Measurements from ENCODE around the gene REST. TPM values are rescaled to one million over a fixed set of nuclear protein-coding genes. Genes with fewer than 3 reads are reported as not detected.

Gene REST
- polyA plus RNA-seq, 1 donor (not counting 4 experiments of a cell fraction or from before 2014, with no cell fraction given), result 22.6 TPM

DNA sequence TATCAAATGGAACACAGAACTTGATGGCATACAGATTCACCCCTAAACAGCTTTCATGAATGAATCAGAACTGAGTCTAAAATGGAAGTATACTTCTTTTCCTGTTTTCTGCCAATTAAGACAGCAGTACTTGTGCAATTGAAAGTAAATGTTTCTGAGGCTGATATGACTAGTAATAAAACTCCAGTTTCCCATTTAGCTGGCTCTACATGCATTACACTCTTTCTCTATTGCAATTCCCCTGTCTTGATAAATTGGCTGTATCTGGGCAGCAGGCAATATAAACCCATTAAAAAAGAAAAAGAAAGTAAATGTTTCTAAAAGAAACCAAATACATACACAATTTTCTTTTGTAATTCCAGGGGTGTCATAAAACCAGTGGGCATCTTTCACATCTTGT lies 65.1 kb downstream of the REST start:
- TF ChIP-seq, protein P1, sequence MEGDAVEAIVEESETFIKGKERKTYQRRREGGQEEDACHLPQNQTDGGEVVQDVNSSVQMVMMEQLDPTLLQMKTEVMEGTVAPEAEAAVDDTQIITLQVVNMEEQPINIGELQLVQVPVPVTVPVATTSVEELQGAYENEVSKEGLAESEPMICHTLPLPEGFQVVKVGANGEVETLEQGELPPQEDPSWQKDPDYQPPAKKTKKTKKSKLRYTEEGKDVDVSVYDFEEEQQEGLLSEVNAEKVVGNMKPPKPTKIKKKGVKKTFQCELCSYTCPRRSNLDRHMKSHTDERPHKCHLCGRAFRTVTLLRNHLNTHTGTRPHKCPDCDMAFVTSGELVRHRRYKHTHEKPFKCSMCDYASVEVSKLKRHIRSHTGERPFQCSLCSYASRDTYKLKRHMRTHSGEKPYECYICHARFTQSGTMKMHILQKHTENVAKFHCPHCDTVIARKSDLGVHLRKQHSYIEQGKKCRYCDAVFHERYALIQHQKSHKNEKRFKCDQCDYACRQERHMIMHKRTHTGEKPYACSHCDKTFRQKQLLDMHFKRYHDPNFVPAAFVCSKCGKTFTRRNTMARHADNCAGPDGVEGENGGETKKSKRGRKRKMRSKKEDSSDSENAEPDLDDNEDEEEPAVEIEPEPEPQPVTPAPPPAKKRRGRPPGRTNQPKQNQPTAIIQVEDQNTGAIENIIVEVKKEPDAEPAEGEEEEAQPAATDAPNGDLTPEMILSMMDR (optimal IDR thresholded peaks at IDR 0.05 in 1 of 3, IDR thresholded peaks at IDR 0.05 in 1 of 3, conservative IDR thresholded peaks at IDR 0.05 in 1 of 3; ENCODE audit: extremely low read depth in 1 of 3, insufficient read depth in 2 of 3, low read length in 3 of 3), result no peak
- no peak for TF ChIP-seq EZH2 (IDR thresholded peaks at IDR 0.05; ENCODE audit: low read length)
- Histone ChIP-seq H3K9ac (ENCODE audit: control insufficient read depth, extremely low read depth, insufficient read depth, low read length) (no peak overlapping the region), H3K4me3 (ENCODE audit: control insufficient read depth in 2 of 3, extremely low read depth in 1 of 3, insufficient read depth in 2 of 3, low read depth in 1 of 3, low read length in 3 of 3) (no peak overlapping the region), H3K4me2 (ENCODE audit: control insufficient read depth, extremely low read depth, insufficient read depth, low read depth, low read length) (no peak overlapping the region), H3K9me3 (ENCODE audit: control insufficient read depth, low read depth, low read length) (no peaks in the 10 kb centered on the region), H3K4me1 (ENCODE audit: control insufficient read depth, extremely low read depth, insufficient read depth, low read length) (no peaks in the 10 kb centered on the region), H2AFZ (ENCODE audit: control insufficient read depth, low read length) (no peak overlapping the region), H3K27ac (ENCODE audit: control insufficient read depth, insufficient read depth, low read length) (no peak overlapping the region), H4K20me1 (ENCODE audit: control insufficient read depth, extremely low read depth, insufficient read depth, low read length) (peaks cover 3% of the 10 kb centered on the region), H3K79me2 (ENCODE audit: control insufficient read depth, insufficient read depth, low read length) (peaks cover 51% of the 10 kb centered on the region), H3K36me3 (ENCODE audit: control insufficient read depth in 2 of 2, extremely low read depth in 1 of 2, insufficient read depth in 2 of 2, low read length in 2 of 2) (peaks cover 24 to 37% of the 10 kb centered on the region in 2 experiments), H3K27me3 (ENCODE audit: control insufficient read depth, extremely low read depth, insufficient read depth, low read length) (no peaks in the 10 kb centered on the region), H3K9me1 (ENCODE audit: control insufficient read depth, extremely low read depth, insufficient read depth, low read length) (no peaks in the 10 kb centered on the region)
- no peak for FAIRE-seq
- DNase-seq (ENCODE audit: low read depth, low spot score), result no peak
- dilution Hi-C loops (cut with MboI; ENCODE audit: extremely low pct_ligation_motif_present, low sequenced_read_pairs), result no loop called here

- H3K79me2 ChIP-seq (ENCODE audit: control insufficient read depth, insufficient read depth, low read length), result peaks cover 51% of the 10 kb centered on the region
- H3K4me1 ChIP-seq (ENCODE audit: control insufficient read depth, extremely low read depth, insufficient read depth, low read length), result no peaks in the 10 kb centered on the region
- no peaks in the 10 kb centered on the region for H3K9me3 ChIP-seq (ENCODE audit: control insufficient read depth, low read depth, low read length)
- H3K4me3 ChIP-seq (ENCODE audit: control insufficient read depth in 2 of 3, extremely low read depth in 1 of 3, insufficient read depth in 2 of 3, low read depth in 1 of 3, low read length in 3 of 3), result no peak overlapping the region
- no peaks in the 10 kb centered on the region for H3K27me3 ChIP-seq (ENCODE audit: control insufficient read depth, extremely low read depth, insufficient read depth, low read length)
- H2AFZ ChIP-seq (ENCODE audit: control insufficient read depth, low read length), result no peak overlapping the region
- no peak overlapping the region for H3K4me2 ChIP-seq (ENCODE audit: control insufficient read depth, extremely low read depth, insufficient read depth, low read depth, low read length)
- no peak overlapping the region for H3K9ac ChIP-seq (ENCODE audit: control insufficient read depth, extremely low read depth, insufficient read depth, low read length)
- peaks cover 24 to 37% of the 10 kb centered on the region in 2 experiments for H3K36me3 ChIP-seq (ENCODE audit: control insufficient read depth in 2 of 2, extremely low read depth in 1 of 2, insufficient read depth in 2 of 2, low read length in 2 of 2)
- DNase-seq (ENCODE audit: low read depth, low spot score), result no peak
- H3K27ac ChIP-seq (ENCODE audit: control insufficient read depth, insufficient read depth, low read length), result no peak overlapping the region
- dilution Hi-C loops (cut with MboI; ENCODE audit: extremely low pct_ligation_motif_present, low sequenced_read_pairs), result no loop called here
- FAIRE-seq, result no peak
- TF ChIP-seq, protein P1 (optimal IDR thresholded peaks at IDR 0.05 in 1 of 3, IDR thresholded peaks at IDR 0.05 in 1 of 3, conservative IDR thresholded peaks at IDR 0.05 in 1 of 3; ENCODE audit: extremely low read depth in 1 of 3, insufficient read depth in 2 of 3, low read length in 3 of 3), result no peak
- TF ChIP-seq EZH2 (IDR thresholded peaks at IDR 0.05; ENCODE audit: low read length), result no peak
- H4K20me1 ChIP-seq (ENCODE audit: control insufficient read depth, extremely low read depth, insufficient read depth, low read length), result peaks cover 3% of the 10 kb centered on the region
- H3K9me1 ChIP-seq (ENCODE audit: control insufficient read depth, extremely low read depth, insufficient read depth, low read length), result no peaks in the 10 kb centered on the region
These were observed 65.6 kb downstream of the REST start for GRCh38 chr4:56973336-56973735.

Data from keratinocyte (primary cell).